DMS 273 treated with DMSO at 0.1 percent for 48 hours (cell line): Measurements from ENCODE around the gene ZSCAN20.

ENCODE experiments used
- DNase-seq: peaks from one replicate; lab custom pipeline; 2025; lab: John Stamatoyannopoulos, UW

ZSCAN20 gene

DNA sequence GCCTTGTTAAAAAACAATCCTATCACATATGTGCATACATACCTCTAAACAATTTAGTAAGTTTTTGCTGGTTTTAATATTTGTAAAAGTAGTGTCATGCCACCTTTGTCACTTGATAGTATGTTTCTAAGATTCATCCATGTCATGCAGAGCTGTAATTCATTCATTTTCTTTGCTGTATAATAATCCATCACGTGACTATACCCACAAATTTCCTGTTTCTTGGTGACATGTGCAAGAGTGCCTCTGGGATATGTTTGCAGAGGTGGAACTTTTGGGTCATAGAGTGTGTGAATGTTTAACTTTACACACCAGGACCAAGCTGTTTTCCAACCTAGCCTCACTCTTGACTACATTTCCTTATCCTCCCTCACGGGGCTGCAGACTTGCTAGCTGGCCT lies 62.9 kb downstream of the ZSCAN20 start:
- DNase-seq: no peak

GRCh38 chr1:33537885-33538284 lies 65.4 kb downstream of the ZSCAN20 start:
- DNase-seq: no peak

- no peak for DNase-seq
Measured at GRCh38 chr1:33541966-33542365, 69.5 kb downstream of the ZSCAN20 start.
